ENCODE measurements around the gene ATXN1. TPM values are rescaled to one million over a fixed set of nuclear protein-coding genes. Genes with fewer than 3 reads are reported as not detected.

Gene ATXN1
- total RNA-seq, 1 experiment from 2014 or later, result 8.1 TPM

GRCh38 chr6:16781348-16782169 is 20.3 kb upstream of the ATXN1 start:
- no peaks in the 10 kb centered on the region for H3K27me3 Mint-ChIP-seq (ENCODE audit: low read depth)
- ChIA-PET CTCF (interaction anchor here (0.6 to 1.5 kb wide), 2 partner anchors 17 to 18 kb away, joined by 4 read pairs; no protein-coding TSS in a partner anchor), POLR2A (no interaction called here)
- no peak for DNase-seq (ENCODE audit: low spot score)
- no peak overlapping the region for H3K27ac Mint-ChIP-seq
- no peak for ATAC-seq
- no peak overlapping the region for H3K4me3 Mint-ChIP-seq
- peaks cover 5% of the 10 kb centered on the region for H3K4me1 Mint-ChIP-seq
- no peaks in the 10 kb centered on the region for H3K36me3 Mint-ChIP-seq
- peaks cover 22% of the 10 kb centered on the region for H3K9me3 Mint-ChIP-seq
- TF ChIP-seq NR2C2 (CRISPR knock-in tag; IDR thresholded peaks at IDR 0.05) (no peak), NFYB (CRISPR knock-in tag; conservative IDR thresholded peaks at IDR 0.05; ENCODE audit: low read depth) (no peak), GTF2I (CRISPR knock-in tag; conservative IDR thresholded peaks at IDR 0.05) (no peak), CTCF (IDR thresholded peaks at IDR 0.05) (no peak), ZNF232 (CRISPR knock-in tag; IDR thresholded peaks at IDR 0.05) (no peak), ZMAT4 (CRISPR knock-in tag; IDR thresholded peaks at IDR 0.05) (no peak), PRRX2 (CRISPR knock-in tag; IDR thresholded peaks at IDR 0.05) (no peak), TCF7 (CRISPR knock-in tag; IDR thresholded peaks at IDR 0.05; ENCODE audit: low read depth) (no peak), SOX15 (CRISPR knock-in tag; IDR thresholded peaks at IDR 0.05) (no peak)
- TF ChIP-seq, protein P1, sequence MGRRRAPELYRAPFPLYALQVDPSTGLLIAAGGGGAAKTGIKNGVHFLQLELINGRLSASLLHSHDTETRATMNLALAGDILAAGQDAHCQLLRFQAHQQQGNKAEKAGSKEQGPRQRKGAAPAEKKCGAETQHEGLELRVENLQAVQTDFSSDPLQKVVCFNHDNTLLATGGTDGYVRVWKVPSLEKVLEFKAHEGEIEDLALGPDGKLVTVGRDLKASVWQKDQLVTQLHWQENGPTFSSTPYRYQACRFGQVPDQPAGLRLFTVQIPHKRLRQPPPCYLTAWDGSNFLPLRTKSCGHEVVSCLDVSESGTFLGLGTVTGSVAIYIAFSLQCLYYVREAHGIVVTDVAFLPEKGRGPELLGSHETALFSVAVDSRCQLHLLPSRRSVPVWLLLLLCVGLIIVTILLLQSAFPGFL (CRISPR knock-in tag; IDR thresholded peaks at IDR 0.05; ENCODE audit: borderline replicate concordance), result no peak
- TF ChIP-seq, protein P2, sequence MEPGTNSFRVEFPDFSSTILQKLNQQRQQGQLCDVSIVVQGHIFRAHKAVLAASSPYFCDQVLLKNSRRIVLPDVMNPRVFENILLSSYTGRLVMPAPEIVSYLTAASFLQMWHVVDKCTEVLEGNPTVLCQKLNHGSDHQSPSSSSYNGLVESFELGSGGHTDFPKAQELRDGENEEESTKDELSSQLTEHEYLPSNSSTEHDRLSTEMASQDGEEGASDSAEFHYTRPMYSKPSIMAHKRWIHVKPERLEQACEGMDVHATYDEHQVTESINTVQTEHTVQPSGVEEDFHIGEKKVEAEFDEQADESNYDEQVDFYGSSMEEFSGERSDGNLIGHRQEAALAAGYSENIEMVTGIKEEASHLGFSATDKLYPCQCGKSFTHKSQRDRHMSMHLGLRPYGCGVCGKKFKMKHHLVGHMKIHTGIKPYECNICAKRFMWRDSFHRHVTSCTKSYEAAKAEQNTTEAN (CRISPR knock-in tag; IDR thresholded peaks at IDR 0.05), result no peak
- TF ChIP-seq, protein P3, sequence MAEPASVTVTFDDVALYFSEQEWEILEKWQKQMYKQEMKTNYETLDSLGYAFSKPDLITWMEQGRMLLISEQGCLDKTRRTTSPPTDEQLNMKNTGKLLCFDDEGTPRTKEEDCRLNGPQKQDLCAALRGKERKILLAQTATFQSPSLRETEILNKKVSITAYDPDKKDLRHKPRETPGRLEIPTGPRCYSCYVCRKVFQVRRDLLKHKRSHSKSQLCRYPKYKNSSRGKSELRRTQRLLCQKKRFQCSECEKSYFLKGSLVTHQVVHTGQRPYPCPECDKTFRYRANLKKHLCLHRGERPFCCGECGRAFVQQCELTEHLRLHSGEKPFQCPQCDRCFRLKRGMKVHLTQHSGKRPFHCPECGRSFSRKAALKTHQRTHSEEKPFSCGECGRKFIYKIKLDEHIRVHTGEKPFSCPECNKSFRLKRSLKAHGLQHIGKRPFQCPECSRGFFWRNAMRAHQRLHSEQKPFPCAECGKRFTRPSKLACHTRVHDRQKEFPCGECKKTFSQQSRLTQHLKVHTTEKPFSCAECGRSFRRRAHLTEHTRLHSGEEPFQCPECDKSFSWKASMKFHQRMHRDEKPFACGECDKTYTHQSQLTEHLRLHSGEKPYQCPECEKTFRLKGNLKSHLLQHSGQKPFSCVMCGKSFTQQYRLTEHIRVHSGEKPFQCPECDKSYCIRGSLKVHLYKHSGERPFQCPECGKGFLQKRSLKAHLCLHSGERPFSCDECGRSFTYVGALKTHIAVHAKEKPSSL (CRISPR knock-in tag; conservative IDR thresholded peaks at IDR 0.05), result no peak
- TF ChIP-seq, protein P4, sequence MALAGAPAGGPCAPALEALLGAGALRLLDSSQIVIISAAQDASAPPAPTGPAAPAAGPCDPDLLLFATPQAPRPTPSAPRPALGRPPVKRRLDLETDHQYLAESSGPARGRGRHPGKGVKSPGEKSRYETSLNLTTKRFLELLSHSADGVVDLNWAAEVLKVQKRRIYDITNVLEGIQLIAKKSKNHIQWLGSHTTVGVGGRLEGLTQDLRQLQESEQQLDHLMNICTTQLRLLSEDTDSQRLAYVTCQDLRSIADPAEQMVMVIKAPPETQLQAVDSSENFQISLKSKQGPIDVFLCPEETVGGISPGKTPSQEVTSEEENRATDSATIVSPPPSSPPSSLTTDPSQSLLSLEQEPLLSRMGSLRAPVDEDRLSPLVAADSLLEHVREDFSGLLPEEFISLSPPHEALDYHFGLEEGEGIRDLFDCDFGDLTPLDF (CRISPR knock-in tag; IDR thresholded peaks at IDR 0.05), result no peak

DNA sequence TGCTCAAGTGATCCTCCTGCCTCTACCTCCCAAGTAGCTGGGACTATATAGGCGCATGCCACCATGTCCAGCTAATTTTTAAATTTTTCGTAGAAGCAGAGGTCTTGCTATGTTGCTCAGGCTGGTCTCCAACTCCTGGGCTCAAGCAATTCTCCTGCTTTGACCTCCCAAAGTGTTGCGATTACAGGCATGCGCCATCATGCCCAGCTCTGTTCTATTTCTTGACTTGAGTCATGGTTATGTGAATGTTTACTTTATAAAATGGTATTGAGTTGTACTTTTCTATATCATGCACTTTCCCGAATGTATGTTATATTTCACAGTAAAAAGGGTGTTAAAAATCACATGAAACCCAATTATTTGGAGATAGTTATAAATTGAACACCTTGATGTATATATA is 17.3 kb upstream of the ATXN1 start:
- H3K36me3 Mint-ChIP-seq, result no peaks in the 10 kb centered on the region
- ChIA-PET POLR2A (no interaction called here), CTCF (interaction anchor here (0.8 to 1.4 kb wide), 3 partner anchors 15 to 187 kb away, joined by 3 read pairs; no protein-coding TSS in a partner anchor)
- H3K27ac Mint-ChIP-seq, result no peak overlapping the region
- no peaks in the 10 kb centered on the region for H3K27me3 Mint-ChIP-seq (ENCODE audit: low read depth)
- no peak for TF ChIP-seq ZNF138 (CRISPR knock-in tag; conservative IDR thresholded peaks at IDR 0.05)
- TF ChIP-seq, protein P5, sequence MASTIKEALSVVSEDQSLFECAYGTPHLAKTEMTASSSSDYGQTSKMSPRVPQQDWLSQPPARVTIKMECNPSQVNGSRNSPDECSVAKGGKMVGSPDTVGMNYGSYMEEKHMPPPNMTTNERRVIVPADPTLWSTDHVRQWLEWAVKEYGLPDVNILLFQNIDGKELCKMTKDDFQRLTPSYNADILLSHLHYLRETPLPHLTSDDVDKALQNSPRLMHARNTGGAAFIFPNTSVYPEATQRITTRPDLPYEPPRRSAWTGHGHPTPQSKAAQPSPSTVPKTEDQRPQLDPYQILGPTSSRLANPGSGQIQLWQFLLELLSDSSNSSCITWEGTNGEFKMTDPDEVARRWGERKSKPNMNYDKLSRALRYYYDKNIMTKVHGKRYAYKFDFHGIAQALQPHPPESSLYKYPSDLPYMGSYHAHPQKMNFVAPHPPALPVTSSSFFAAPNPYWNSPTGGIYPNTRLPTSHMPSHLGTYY (CRISPR knock-in tag; IDR thresholded peaks at IDR 0.05), result no peak
- TF ChIP-seq IRF1 (CRISPR knock-in tag; IDR thresholded peaks at IDR 0.05), result no peak
- no peak for TF ChIP-seq ZNF423 (CRISPR knock-in tag; IDR thresholded peaks at IDR 0.05)
- TF ChIP-seq E2F4 (CRISPR knock-in tag; IDR thresholded peaks at IDR 0.05; ENCODE audit: borderline replicate concordance, low read depth), result no peak
- TF ChIP-seq SOX15 (CRISPR knock-in tag; IDR thresholded peaks at IDR 0.05), result no peak
- TF ChIP-seq FOXP1 (CRISPR knock-in tag; IDR thresholded peaks at IDR 0.05; ENCODE audit: borderline replicate concordance), result no peak
- no peak for TF ChIP-seq PRRX2 (CRISPR knock-in tag; IDR thresholded peaks at IDR 0.05)
- no peak for TF ChIP-seq RORB (CRISPR knock-in tag; IDR thresholded peaks at IDR 0.05)
- TF ChIP-seq, protein P6, sequence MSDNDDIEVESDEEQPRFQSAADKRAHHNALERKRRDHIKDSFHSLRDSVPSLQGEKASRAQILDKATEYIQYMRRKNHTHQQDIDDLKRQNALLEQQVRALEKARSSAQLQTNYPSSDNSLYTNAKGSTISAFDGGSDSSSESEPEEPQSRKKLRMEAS (CRISPR knock-in tag; IDR thresholded peaks at IDR 0.05), result no peak
- no peak for TF ChIP-seq ESRRA (CRISPR knock-in tag; IDR thresholded peaks at IDR 0.05; ENCODE audit: borderline replicate concordance)
- TF ChIP-seq NFYB (CRISPR knock-in tag; conservative IDR thresholded peaks at IDR 0.05; ENCODE audit: low read depth), result no peak
- peaks cover 4% of the 10 kb centered on the region for H3K9me3 Mint-ChIP-seq
- DNase-seq (ENCODE audit: low spot score) (no peak), ATAC-seq (no peak)
- no peak overlapping the region for H3K4me3 Mint-ChIP-seq
- peaks cover 5% of the 10 kb centered on the region for H3K4me1 Mint-ChIP-seq

Measured in WTC11 (cell line).